ENCODE data around the gene UGT1A10.

DNA sequence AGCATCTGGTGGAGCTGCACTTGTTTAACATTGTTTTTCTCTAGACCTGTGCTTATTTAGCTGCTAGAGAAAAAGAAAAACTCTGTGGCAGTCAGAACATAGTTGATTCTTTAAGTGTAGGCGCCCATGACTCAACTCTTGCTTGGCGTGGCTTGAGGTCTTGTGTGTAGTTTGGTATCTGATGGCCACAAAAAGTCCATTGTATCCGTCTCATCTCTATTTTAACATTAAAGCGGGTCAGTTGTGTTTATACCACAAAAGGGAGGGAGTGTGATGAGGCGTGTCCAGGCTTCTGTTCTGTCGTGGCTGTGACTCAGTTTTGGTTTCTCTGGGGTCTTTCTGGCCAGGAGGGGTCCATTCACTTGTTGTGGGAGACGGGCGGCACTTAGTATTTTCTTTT, 43.0 kb upstream of the UGT1A10 start:
- TF ChIP-seq, protein P1, sequence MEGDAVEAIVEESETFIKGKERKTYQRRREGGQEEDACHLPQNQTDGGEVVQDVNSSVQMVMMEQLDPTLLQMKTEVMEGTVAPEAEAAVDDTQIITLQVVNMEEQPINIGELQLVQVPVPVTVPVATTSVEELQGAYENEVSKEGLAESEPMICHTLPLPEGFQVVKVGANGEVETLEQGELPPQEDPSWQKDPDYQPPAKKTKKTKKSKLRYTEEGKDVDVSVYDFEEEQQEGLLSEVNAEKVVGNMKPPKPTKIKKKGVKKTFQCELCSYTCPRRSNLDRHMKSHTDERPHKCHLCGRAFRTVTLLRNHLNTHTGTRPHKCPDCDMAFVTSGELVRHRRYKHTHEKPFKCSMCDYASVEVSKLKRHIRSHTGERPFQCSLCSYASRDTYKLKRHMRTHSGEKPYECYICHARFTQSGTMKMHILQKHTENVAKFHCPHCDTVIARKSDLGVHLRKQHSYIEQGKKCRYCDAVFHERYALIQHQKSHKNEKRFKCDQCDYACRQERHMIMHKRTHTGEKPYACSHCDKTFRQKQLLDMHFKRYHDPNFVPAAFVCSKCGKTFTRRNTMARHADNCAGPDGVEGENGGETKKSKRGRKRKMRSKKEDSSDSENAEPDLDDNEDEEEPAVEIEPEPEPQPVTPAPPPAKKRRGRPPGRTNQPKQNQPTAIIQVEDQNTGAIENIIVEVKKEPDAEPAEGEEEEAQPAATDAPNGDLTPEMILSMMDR (IDR thresholded peaks at IDR 0.05; ENCODE audit: borderline replicate concordance, extremely low read depth, low read length, poor library complexity, severe bottlenecking), result no peak
- no peak for TF ChIP-seq EZH2 (IDR thresholded peaks at IDR 0.05; ENCODE audit: borderline replicate concordance, low read depth, low read length, severe bottlenecking)
